Gastrocnemius medialis (tissue), 4 donors: ENCODE measurements around the gene CHURC1.

Experiments used
- CTCF ChIP-seq, 5 experiments: fragments of 450-650 bp in 3 of 5; fragments of 200-600 bp in 2 of 5; sonication (generic) in 2 of 5; IDR thresholded peaks in 4 of 5; conservative IDR thresholded peaks in 1 of 5; 1 replicate in 4 of 5; 2 replicates in 1 of 5; pipeline ENCODE4 v1.5.1; 2016 to 2019; ENCODE audit warnings: antibody characterized with exemption in 5 of 5, mild to moderate bottlenecking in 3 of 5, moderate library complexity in 3 of 5
- POLR2A ChIP-seq, 2 donors: fragments of 450-650 bp; IDR thresholded peaks; one replicate each; pipeline ENCODE4 v1.6.1; 2017; ENCODE audit warnings: antibody characterized with exemption in 2 of 2, mild to moderate bottlenecking in 2 of 2, moderate library complexity in 2 of 2

- TF ChIP-seq CTCF (IDR thresholded peaks at IDR 0.05 in 4 of 5, conservative IDR thresholded peaks at IDR 0.05 in 1 of 5) (no peak), POLR2A (IDR thresholded peaks at IDR 0.05) (no peak)
These were observed 65.2 kb downstream of the CHURC1 start for GRCh38 chr14:64979336-64980074.
